ENCODE measurements around the gene IL4R. TPM values are rescaled to one million over a fixed set of nuclear protein-coding genes. Genes with fewer than 3 reads are reported as not detected.
A peak's percentile ranks its signal among the peaks of the same experiment; 100 is the strongest.

IL4R gene
- total RNA-seq, 1 experiment from 2014 or later = 28.9 TPM

- no peak for DNase-seq (ENCODE audit: low read depth, low spot score)
- TF ChIP-seq SIN3A (IDR thresholded peaks at IDR 0.05; ENCODE audit: borderline replicate concordance, insufficient read depth, low read depth, low read length) = no peak
- ChIA-PET CTCF (no interaction called here), POLR2A (no interaction called here)
- no TSS peak for BruUV-seq (replicated peaks)
- Histone ChIP-seq H3K4me1 (ENCODE audit: control insufficient read depth, insufficient read depth, low read length) (no peaks in the 10 kb centered on the region), H3K27ac (ENCODE audit: low read length) (no peak within 1 kb of the TSS), H3K4me3 (ENCODE audit: low read depth in 2 of 2, low read length in 2 of 2) (no peak within 1 kb of the TSS), H3K9me3 (ENCODE audit: control insufficient read depth, insufficient read depth, low read depth, low read length) (no peaks in the 10 kb centered on the region), H3K27me3 (ENCODE audit: control insufficient read depth, insufficient read depth, low read length) (no peaks in the 10 kb centered on the region; the same call in 1 of the 2 replicates), H3K36me3 (ENCODE audit: control insufficient read depth, insufficient read depth, low read length) (no peaks in the 10 kb centered on the region)
- in situ Hi-C loops (cut with HindIII; ENCODE audit: low pct_unique_long_range_greater_than_20kb, low sequenced_read_pairs) (no loop called here), intact Hi-C loops (cut with micrococcal nuclease; ENCODE audit: unreplicated experiment) (no loop called here)
- ATAC-seq = peak; percentile 64
Observed at GRCh38 chr16:27401768-27402568, 88.2 kb downstream of the IL4R start, which contains the start of gene IL21R. IL21R (plus strand) TSS chr16:27402174; CDS start chr16:27430072, 27,898 bp downstream.

- no peaks in the 10 kb centered on the region for H3K4me1 ChIP-seq (ENCODE audit: control insufficient read depth, insufficient read depth, low read length)
- in situ Hi-C loops (cut with HindIII; ENCODE audit: low pct_unique_long_range_greater_than_20kb, low sequenced_read_pairs) = no loop called here
- intact Hi-C loops (cut with micrococcal nuclease; ENCODE audit: unreplicated experiment) = no loop called here
- no peaks in the 10 kb centered on the region; the same call in 1 of the 2 replicates for H3K27me3 ChIP-seq (ENCODE audit: control insufficient read depth, insufficient read depth, low read length)
- no peak for ATAC-seq
- ChIA-PET POLR2A (no interaction called here), CTCF (no interaction called here)
- no peaks in the 10 kb centered on the region for H3K9me3 ChIP-seq (ENCODE audit: control insufficient read depth, insufficient read depth, low read depth, low read length)
- DNase-seq (ENCODE audit: low read depth, low spot score) = no peak
- H3K36me3 ChIP-seq (ENCODE audit: control insufficient read depth, insufficient read depth, low read length) = no peaks in the 10 kb centered on the region
- TF ChIP-seq POLR2AphosphoS5 (IDR thresholded peaks at IDR 0.05; ENCODE audit: low read depth, low read length) (no peak), CTCF (IDR thresholded peaks at IDR 0.05) (no peak), TCF7L2 (IDR thresholded peaks at IDR 0.05; ENCODE audit: low read depth, low read length) (no peak), SIN3A (IDR thresholded peaks at IDR 0.05; ENCODE audit: borderline replicate concordance, insufficient read depth, low read depth, low read length) (no peak), REST (IDR thresholded peaks at IDR 0.05; ENCODE audit: insufficient read depth in 1 of 2, low read depth in 2 of 2, low read length in 1 of 2) (no peak)
- BruUV-seq (replicated peaks) = no TSS peak
- H3K27ac ChIP-seq (ENCODE audit: low read length) = no peak overlapping the region
- H3K4me3 ChIP-seq (ENCODE audit: low read depth in 2 of 2, low read length in 2 of 2) = no peak overlapping the region
Observed at GRCh38 chr16:27402569-27402963, 88.8 kb downstream of the IL4R start.

- POLR2A ChIA-PET = no interaction called here
- intact Hi-C loops (cut with micrococcal nuclease; ENCODE audit: unreplicated experiment) = no loop called here
- DNase-seq (ENCODE audit: low read depth, low spot score) = no peak
- no TSS peak for BruUV-seq (replicated peaks)
- no peak for ATAC-seq
- no peaks in the 10 kb centered on the region for H3K4me1 ChIP-seq (ENCODE audit: control insufficient read depth, insufficient read depth, low read length)
- no peaks in the 10 kb centered on the region for H3K9me3 ChIP-seq (ENCODE audit: control insufficient read depth, insufficient read depth, low read depth, low read length)
- no peak for TF ChIP-seq CTCF (IDR thresholded peaks at IDR 0.05)
- no peak for TF ChIP-seq SIN3A (IDR thresholded peaks at IDR 0.05; ENCODE audit: borderline replicate concordance, insufficient read depth, low read depth, low read length)
- no peak for TF ChIP-seq REST (IDR thresholded peaks at IDR 0.05; ENCODE audit: insufficient read depth in 1 of 2, low read depth in 2 of 2, low read length in 1 of 2)
- TF ChIP-seq POLR2AphosphoS5 (IDR thresholded peaks at IDR 0.05; ENCODE audit: low read depth, low read length) = no peak
- TF ChIP-seq TCF7L2 (IDR thresholded peaks at IDR 0.05; ENCODE audit: low read depth, low read length) = no peak
- no peak overlapping the region for H3K4me3 ChIP-seq (ENCODE audit: low read depth in 2 of 2, low read length in 2 of 2)
- H3K36me3 ChIP-seq (ENCODE audit: control insufficient read depth, insufficient read depth, low read length) = no peaks in the 10 kb centered on the region
- in situ Hi-C loops (cut with HindIII; ENCODE audit: low pct_unique_long_range_greater_than_20kb, low sequenced_read_pairs) = no loop called here
- H3K27ac ChIP-seq (ENCODE audit: low read length) = no peak overlapping the region
- no peaks in the 10 kb centered on the region; the same call in 1 of the 2 replicates for H3K27me3 ChIP-seq (ENCODE audit: control insufficient read depth, insufficient read depth, low read length)
- CTCF ChIA-PET = no interaction called here
Observed at GRCh38 chr16:27402964-27403600, 89.3 kb downstream of the IL4R start.

Measured in Panc1 (cell line).